NOMO-1 (cell line): Measurements from ENCODE around the gene LHX8.

Experiments
- DNase-seq, 2 experiments: peaks; one replicate each; lab custom pipeline; 2025; ENCODE audit not compliant: unreplicated experiment in 2 of 2; lab: John Stamatoyannopoulos, UW

The LHX8 gene

DNA sequence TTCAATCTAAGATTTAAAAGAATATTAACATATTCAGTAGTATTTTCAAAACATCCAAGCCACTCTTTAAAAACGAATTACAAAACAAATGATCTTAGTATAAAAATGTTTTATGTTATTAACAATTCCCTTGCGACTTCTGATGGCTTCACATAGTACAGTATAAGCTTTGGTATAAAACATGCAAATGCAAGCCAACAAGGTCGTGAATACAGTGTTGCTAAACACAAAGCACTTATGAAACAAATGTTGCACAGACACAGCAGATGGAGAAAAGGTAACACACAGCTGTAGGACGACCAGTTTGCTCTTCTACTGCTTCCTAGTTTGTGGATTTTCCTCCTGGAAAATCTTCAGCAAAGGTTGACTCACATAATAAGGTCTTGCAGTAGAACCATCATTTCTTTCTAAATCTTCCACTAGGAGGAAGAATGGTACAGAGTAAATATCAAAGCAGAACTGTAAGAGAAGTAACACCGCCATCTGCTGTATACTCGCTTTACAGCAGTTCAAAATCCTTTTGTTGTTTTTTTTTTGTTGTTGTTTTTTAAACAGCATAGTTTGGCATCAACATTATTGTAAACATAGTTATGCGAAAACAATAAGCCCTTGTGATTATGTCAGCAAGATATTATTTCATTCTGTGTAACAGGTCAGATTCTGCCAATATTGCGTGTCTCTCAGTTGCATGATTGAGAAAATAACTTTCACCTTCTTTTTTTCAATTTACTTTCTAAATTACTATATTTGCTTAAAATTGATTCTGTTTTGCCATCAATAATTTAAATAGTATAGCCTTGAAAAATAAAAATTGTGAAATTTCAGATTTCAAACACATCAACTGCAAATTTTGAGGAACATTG, 69.5 kb downstream of the LHX8 start:
- DNase-seq: peak in 1 of 2 experiments; percentile 34

DNA sequence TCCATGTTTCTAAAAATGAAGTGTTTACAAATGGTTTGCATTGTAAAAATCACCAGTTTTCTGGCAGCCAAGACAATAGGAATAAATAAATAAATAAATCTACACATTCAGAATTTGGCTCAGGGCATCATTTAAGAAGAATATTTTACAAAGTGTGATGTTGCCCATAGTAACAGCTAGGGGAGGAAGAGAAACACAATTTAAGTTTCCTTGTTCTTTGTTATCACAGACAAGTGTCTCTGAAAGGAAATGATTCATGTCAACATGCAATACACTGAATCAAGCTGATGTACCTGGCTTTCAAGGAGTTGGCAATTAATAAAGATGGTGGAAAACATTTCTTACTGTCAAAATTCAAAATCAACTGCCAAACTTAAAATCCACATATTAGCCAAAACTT, 74.7 kb downstream of the LHX8 start:
- no peak for DNase-seq
